ENCODE data around the gene TMEM131L.

GRCh38 chr4:153469031-153469430 lies 2.9 kb downstream of the TMEM131L start:
- TF ChIP-seq CTCF (optimal IDR thresholded peaks at IDR 0.05 in 1 of 3, IDR thresholded peaks at IDR 0.05 in 1 of 3, conservative IDR thresholded peaks at IDR 0.05 in 1 of 3; ENCODE audit: extremely low read depth in 1 of 3, insufficient read depth in 2 of 3, low read length in 3 of 3) (no peak), EZH2 (IDR thresholded peaks at IDR 0.05; ENCODE audit: low read length) (no peak)

Data from keratinocyte (primary cell).